Ecto neural progenitor cell (in vitro differentiated cells): ENCODE data around the gene ZNF594.
"Not testable (repeated sequence)": the region's sequence is repeated elsewhere in the genome, so short reads cannot be mapped to it uniquely, and the experiment has no call there.

Source experiments
- DNase-seq: peaks from one replicate; pipeline ENCODE4 v3.0.0-alpha.2; 2018; ENCODE audit warnings: low spot score

ZNF594 gene

GRCh38 chr17:5136580-5137412, 54.9 kb downstream of the ZNF594 start:
- not testable (repeated sequence) for DNase-seq

DNA sequence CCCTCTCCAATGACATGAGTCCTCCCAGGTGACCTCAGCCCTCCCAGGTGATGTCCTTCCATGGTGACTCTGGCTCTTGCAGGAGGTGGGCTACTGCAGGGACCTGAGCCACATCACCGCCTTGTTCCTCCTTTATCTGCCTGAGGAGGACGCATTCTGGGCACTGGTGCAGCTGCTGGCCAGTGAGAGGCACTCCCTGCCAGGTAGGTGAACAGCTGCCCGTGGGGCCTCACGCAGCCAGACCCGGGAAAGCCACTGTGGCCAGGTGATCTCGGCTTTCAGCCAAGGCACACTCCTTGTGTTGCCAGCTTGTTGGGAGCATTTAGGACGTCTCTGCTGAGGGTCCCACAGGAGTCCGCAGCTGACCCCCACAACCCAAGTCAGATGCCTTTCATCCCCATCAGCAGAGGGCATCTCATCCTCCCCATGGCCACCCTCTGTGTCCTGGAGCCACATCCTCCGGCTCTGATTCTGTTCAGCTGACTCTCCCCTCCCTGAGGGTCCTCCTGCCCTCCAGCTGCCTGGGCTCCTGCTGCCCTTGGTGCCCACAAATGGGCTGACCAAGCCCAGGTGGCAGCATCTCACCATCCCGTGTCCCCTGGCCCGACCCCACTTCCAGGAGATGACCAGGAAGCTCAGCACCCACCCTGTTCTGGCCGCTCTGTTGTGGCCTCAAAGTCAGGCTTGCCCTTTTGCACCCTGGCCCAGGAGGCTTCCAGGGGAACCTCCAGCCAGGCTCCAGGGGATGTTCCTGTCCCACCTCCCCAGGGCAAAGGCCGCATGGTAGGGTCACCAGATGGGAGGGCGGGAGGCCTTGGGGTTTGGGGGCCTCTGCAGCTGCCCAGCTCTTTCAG, 55.7 kb downstream of the ZNF594 start:
- DNase-seq = no peak

GRCh38 chr17:5135131-5135712, 56.4 kb downstream of the ZNF594 start:
- DNase-seq = not testable (repeated sequence)

DNA sequence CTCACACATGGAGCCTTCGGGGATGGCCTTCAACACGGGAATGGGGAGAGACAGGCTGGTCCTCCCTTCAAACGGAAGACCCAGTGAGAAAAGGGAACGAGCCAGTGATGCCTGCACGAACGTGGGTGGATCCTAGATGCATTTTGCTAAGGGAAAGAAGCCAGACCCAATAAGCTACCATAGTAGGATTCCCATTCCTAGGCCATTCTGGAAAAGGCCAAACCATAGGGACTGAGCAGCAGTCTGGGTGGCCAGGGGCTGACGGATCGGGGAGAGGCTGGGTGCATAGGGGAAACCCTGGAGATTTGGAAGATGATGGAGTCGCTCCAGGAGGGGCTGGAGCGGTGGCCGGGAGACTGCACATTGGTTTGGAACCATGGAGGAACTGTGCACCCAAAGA, 57.1 kb downstream of the ZNF594 start:
- not testable (repeated sequence) for DNase-seq

DNA sequence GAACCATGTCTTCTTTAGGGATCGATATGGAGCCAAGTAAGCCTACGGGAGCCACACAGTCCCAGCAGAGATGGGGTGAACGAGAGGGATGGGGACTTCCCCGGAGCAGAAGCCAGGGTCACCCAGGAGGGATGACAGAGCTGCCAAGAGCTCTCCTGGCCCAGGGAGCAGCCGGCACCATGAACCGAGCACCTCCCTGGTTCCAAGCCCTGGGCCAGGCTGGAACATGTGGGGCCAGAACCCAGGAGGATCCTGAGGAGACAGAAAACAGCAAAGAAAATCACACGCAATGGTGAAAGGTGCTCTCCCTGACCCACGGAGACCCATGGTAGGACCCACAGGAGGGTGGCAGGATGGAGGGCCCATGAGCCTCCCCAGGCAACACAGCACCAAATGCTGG, 57.7 kb downstream of the ZNF594 start:
- not testable (repeated sequence) for DNase-seq

DNA sequence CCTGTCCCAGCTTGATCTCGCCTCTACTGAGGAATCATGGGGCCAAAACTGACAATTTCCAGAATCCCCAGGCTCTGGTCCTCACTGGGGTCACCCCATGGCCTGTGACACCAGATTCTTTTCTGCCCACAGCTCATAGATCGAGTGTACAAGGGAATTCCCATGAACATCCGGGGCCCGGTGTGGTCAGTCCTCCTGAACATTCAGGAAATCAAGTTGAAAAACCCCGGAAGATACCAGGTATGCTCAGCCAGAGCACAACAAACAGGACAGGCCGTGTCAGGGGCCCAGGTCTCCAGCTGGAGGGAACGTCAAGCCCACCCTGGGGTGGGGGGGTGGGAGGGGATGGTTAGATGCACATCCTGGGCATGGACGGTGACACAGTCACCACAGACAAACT, 58.4 kb downstream of the ZNF594 start:
- DNase-seq = no peak

DNA sequence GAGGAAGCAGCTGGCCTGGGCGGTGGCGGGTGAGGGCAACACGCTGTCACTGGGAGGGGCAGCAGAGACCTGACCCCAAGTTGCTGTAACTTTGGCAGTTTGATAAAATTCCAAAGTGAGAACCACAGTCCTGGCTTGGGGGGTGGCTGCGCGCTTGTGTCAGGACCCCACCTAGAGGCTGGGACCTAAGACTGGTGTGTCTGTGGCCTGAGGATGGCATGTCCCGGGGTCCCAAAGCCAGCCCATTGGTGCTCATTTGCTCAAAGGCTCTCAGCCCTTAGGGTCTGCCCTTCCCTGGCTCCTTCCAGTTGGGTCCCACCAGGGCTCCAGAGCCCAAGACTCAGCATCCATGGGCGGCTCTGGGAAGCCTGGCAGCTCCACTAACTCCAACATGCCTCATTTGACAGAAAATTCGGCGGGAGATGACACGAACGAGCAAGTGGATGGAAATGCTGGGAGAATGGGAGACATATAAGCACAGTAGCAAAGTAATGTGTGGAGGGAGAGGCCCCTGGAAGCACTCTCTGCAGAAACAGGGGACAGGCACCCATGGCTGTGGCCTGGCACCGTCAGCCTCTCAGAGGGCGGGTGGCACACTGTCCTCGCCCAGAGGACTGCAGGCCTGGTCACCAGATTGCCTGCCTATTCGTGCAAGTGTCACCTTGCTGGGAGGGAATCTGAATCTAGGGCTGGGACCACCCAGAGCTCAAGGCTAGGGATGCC, 59.0 kb downstream of the ZNF594 start:
- DNase-seq = not testable (repeated sequence)

GRCh38 chr17:5131799-5132502, 59.7 kb downstream of the ZNF594 start:
- not testable (repeated sequence) for DNase-seq

DNA sequence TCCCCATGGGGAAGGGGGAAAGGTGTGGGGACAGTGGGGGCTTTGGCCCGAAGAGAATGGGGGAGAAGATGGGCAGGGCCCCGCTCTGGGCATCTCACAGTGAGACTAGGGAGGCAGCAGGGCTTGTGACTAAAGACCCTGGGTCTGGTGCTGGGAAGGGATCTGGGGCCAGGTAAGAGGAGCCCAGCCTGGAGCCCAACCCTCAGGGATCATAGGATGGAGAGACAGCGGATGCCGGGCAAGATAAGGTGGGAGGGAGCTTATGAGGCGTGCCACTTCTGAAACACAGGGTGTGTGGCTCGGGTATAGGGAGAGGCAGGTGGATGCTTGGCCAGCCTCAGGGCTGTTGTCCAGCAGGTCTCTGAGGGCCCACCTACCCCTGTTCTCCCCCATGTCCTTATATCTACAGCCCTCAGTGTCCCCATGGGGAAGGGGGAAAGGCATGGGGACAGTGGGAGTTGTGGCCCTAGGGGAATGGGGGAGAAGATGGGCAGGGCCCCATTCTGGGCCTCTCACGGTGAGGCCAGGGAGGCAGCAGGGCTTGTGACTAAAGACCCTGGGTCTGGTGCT, 60.4 kb downstream of the ZNF594 start:
- DNase-seq = no peak

- not testable (repeated sequence) for DNase-seq
Measured at GRCh38 chr17:5130687-5131086, 61.0 kb downstream of the ZNF594 start.

GRCh38 chr17:5130261-5130660, 61.4 kb downstream of the ZNF594 start:
- DNase-seq = not testable (repeated sequence)

DNA sequence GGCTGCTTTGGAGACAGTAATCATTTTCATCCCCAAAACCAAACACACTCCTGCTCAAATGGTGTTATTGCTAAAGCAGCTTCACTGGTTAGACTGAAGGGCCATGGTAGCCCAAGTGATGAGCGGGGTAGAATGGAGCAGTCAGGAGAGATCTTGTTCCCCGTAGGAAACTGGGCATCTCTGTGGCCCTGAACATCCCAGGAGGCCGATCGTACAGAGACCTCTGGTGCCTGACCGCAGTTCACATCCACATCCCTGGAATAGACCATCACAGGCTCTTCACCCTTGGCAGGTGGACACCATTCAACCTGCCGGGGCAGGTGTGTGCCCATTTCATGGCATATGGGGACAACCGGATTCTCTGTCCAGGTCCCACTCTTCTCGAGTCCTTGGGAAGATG, 61.9 kb downstream of the ZNF594 start:
- DNase-seq = not testable (repeated sequence)
